Common myeloid progenitor, CD34-positive (primary cell): ENCODE measurements around the gene AP3B1.

ENCODE experiments used
- CTCF ChIA-PET: fragments of 350-600 bp; sonication (Branson Sonifier 250); formaldehyde crosslinking; loops from one replicate; lab custom pipeline; 2021; ENCODE audit warnings: antibody characterized with exemption; lab: Charles Lee
- POLR2A ChIA-PET: fragments of 350-600 bp; sonication (Branson Sonifier 250); formaldehyde crosslinking; loops from one replicate; lab custom pipeline; 2021; ENCODE audit warnings: antibody characterized with exemption; lab: Charles Lee
- DNase-seq, 3 donors: peaks; one replicate each; pipeline versions ENCODE4 v3.0.0 to v3.0.0-alpha.2; 2013
- H3K27ac ChIP-seq, 2 experiments: 1 replicate in 1 of 2; 2 replicates in 1 of 2; pipeline ENCODE4 v1.7.0; 2013; ENCODE audit warnings: inconsistent platforms in 2 of 2, low read length in 2 of 2, mild to moderate bottlenecking in 2 of 2, low read depth in 1 of 2, moderate library complexity in 1 of 2; ENCODE audit not compliant: severe bottlenecking in 2 of 2, insufficient read depth in 1 of 2, poor library complexity in 1 of 2
- H3K27me3 ChIP-seq, 5 experiments: replicated peaks in 2 of 5; 1 replicate in 3 of 5; 2 replicates in 2 of 5; pipeline versions ENCODE4 v1.6.1 to v1.7.0; 2013; ENCODE audit warnings: low read length in 4 of 5, mild to moderate bottlenecking in 2 of 5, moderate library complexity in 2 of 5, inconsistent platforms in 1 of 5; ENCODE audit not compliant: insufficient read depth in 5 of 5, control insufficient read depth in 4 of 5
- H3K36me3 ChIP-seq, 4 experiments: 1 replicate in 2 of 4; 2 replicates in 2 of 4; pipeline versions ENCODE4 v1.6.1 to v1.7.0; 2013; ENCODE audit warnings: low read length in 3 of 4, control low read depth in 1 of 4, mild to moderate bottlenecking in 1 of 4; ENCODE audit not compliant: control insufficient read depth in 4 of 4, insufficient read depth in 4 of 4
- H3K4me1 ChIP-seq, 4 experiments: 1 replicate in 3 of 4; 2 replicates in 1 of 4; pipeline versions ENCODE4 v1.6.1 to v1.7.1; 2013; ENCODE audit warnings: low read length in 3 of 4, mild to moderate bottlenecking in 3 of 4, control low read depth in 1 of 4, inconsistent platforms in 1 of 4, moderate library complexity in 1 of 4; ENCODE audit not compliant: control insufficient read depth in 4 of 4, insufficient read depth in 4 of 4; ENCODE audit errors: control extremely low read depth in 1 of 4
- H3K4me3 ChIP-seq, 7 experiments: 1 replicate in 4 of 7; 2 replicates in 3 of 7; pipeline versions ENCODE4 v1.5.1 to v1.7.0; 2013; ENCODE audit warnings: mild to moderate bottlenecking in 7 of 7, low read length in 6 of 7, moderate library complexity in 6 of 7, inconsistent platforms in 2 of 7, low read depth in 2 of 7, control low read depth in 1 of 7; ENCODE audit not compliant: insufficient read depth in 4 of 7, control insufficient read depth in 1 of 7; ENCODE audit errors: extremely low read depth in 1 of 7
- H3K9me3 ChIP-seq, 5 experiments: 1 replicate in 4 of 5; 2 replicates in 1 of 5; pipeline versions ENCODE4 v1.6.1 to v1.7.1; 2013; ENCODE audit warnings: low read length in 4 of 5, mild to moderate bottlenecking in 2 of 5, inconsistent platforms in 1 of 5, low read depth in 1 of 5, moderate library complexity in 1 of 5; ENCODE audit not compliant: control insufficient read depth in 4 of 5, insufficient read depth in 2 of 5; ENCODE audit errors: control extremely low read depth in 1 of 5
- WGBS: methylation state at CpG from one replicate; pipeline ENCODE4 v1.1.5; 2013; ENCODE audit not compliant: insufficient coverage; 5-methylcytosine and 5-hydroxymethylcytosine counted together

AP3B1 gene

DNA sequence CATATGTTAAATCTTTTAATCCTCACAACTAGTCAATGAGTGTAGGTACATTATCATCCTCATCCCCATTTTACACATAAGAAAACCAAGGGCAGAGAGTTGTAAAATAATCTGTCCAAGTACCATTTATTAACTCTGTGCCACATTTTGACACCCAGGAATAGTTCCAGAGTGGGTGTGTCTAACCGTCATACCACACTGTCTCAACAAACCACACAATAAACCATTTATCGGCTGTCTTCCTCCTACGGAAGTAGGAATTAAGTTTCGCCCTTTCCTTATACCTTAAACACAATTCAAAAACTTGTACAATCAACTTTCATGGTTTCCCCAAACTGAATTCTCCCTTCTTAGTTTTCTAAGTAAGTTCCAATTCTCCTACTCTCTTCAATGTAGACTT, 11.4 kb downstream of the AP3B1 start:
- POLR2A ChIA-PET = no interaction called here
- 95% methylated on average over 4 of the region's 4 CpGs for WGBS
- CTCF ChIA-PET = interaction anchor here (1.3 kb wide), 1 partner anchor 15 kb away, joined by 3 read pairs; no protein-coding TSS in a partner anchor

DNA sequence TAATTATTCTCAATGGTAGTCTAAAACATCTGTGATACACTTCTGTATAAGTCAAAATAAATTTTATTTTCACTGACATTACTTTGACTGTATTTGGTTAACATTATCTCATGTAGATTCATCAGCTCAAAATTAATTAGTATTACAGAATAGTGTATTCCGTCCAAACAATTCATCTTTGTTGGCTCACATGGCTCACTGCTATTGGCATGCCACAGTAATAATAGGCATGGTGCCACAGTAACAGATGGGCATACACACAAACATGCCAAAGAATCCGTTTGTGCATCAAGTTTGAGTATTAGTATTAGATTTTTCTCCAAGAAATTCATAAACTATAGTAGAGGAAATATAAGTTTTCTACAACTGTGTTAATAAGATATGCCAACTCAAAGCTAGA, 14.2 kb downstream of the AP3B1 start:
- Histone ChIP-seq H3K36me3 (peaks cover 0 to 4% (median 3%) of the 10 kb centered on the region in 4 experiments), H3K9me3 (no peaks in the 10 kb centered on the region), H3K4me3 (no peak overlapping the region), H3K4me1 (peaks cover 0 to 5% (median 0%) of the 10 kb centered on the region in 4 experiments), H3K27me3 (no peaks in the 10 kb centered on the region), H3K27ac (no peak overlapping the region)
- DNase-seq = no peak
- ChIA-PET CTCF (no interaction called here), POLR2A (no interaction called here)
- no CpG with 5 or more reads among the region's 2 CpGs for WGBS

More for the DNA sequence above, 11.4 kb downstream of the AP3B1 start:
- Histone ChIP-seq H3K27me3 (no peaks in the 10 kb centered on the region), H3K4me3 (no peak overlapping the region), H3K27ac (no peak overlapping the region), H3K9me3 (no peaks in the 10 kb centered on the region), H3K4me1 (peaks cover 0 to 6% (median 2%) of the 10 kb centered on the region in 4 experiments), H3K36me3 (peaks cover 0 to 4% (median 1%) of the 10 kb centered on the region in 4 experiments)
- no peak for DNase-seq

GRCh38 chr5:78279194-78279593, 15.3 kb downstream of the AP3B1 start:
- H3K27me3 ChIP-seq = no peaks in the 10 kb centered on the region
- ChIA-PET CTCF (no interaction called here), POLR2A (no interaction called here)
- H3K36me3 ChIP-seq = peaks cover 0 to 4% (median 3%) of the 10 kb centered on the region in 4 experiments
- H3K4me1 ChIP-seq = peaks cover 0 to 5% (median 0%) of the 10 kb centered on the region in 4 experiments
- WGBS = 100% methylated on average over 1 of the region's 5 CpGs
- H3K27ac ChIP-seq = no peak overlapping the region
- H3K4me3 ChIP-seq = no peak overlapping the region
- no peaks in the 10 kb centered on the region for H3K9me3 ChIP-seq
- no peak for DNase-seq

GRCh38 chr5:78277715-78278114, 16.8 kb downstream of the AP3B1 start:
- Histone ChIP-seq H3K27me3 (no peaks in the 10 kb centered on the region), H3K36me3 (peaks cover 0 to 4% (median 3%) of the 10 kb centered on the region in 4 experiments), H3K4me3 (no peak overlapping the region), H3K27ac (no peak overlapping the region), H3K4me1 (no peaks in the 10 kb centered on the region), H3K9me3 (no peaks in the 10 kb centered on the region)
- DNase-seq = no peak
- ChIA-PET POLR2A (no interaction called here), CTCF (no interaction called here)
- no CpG with 5 or more reads among the region's 1 CpG for WGBS

GRCh38 chr5:78275998-78276543, 18.4 kb downstream of the AP3B1 start:
- Histone ChIP-seq H3K27ac (no peak overlapping the region), H3K36me3 (peaks cover 0 to 4% (median 0%) of the 10 kb centered on the region in 4 experiments), H3K4me3 (no peak overlapping the region), H3K9me3 (no peaks in the 10 kb centered on the region), H3K27me3 (no peaks in the 10 kb centered on the region), H3K4me1 (no peaks in the 10 kb centered on the region)
- CTCF ChIA-PET = no interaction called here
- DNase-seq = no peak
- POLR2A ChIA-PET = no interaction called here

DNA sequence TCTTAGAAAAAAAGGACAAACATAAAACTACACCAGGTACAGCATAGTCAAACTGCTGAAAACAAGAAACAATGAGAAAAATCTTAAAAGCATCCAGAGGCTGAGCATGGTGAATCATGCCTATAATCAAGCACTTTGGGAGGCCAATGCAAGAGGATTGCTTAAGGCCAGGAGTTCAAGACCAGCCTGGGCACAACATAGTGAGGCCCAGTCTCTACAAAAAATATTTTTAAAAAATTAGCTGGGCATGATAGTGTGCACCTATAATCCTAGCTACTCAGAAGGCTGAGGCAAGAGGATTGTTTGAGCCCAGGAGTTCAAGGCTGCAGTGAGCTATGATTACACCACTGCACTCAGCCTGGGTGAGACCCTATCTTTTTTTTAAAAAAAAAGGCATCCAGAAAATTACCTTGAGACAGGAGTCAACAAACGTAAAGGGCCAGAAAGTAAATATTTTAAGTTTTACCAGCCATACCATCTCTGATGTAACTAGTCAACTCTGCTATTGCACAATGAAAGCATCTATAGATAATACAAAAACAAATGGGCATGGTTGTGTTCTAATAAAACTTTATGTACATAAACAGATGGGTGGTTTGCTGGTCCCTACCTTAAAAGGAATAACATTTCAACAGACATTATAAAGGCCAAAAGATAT, 19.8 kb downstream of the AP3B1 start:
- DNase-seq = no peak
- H3K27ac ChIP-seq = no peak overlapping the region
- no peaks in the 10 kb centered on the region for H3K27me3 ChIP-seq
- peaks cover 0 to 4% (median 0%) of the 10 kb centered on the region in 4 experiments for H3K36me3 ChIP-seq
- no peaks in the 10 kb centered on the region for H3K4me1 ChIP-seq
- H3K9me3 ChIP-seq = no peaks in the 10 kb centered on the region
- ChIA-PET CTCF (no interaction called here), POLR2A (no interaction called here)
- no peak overlapping the region for H3K4me3 ChIP-seq
- no CpG with 5 or more reads among the region's 1 CpG for WGBS

- H3K4me1 ChIP-seq = peaks cover 0 to 7% (median 4%) of the 10 kb centered on the region in 4 experiments
- ChIA-PET CTCF (interaction anchor here (1.0 to 1.5 kb wide), 3 partner anchors 11 to 225 kb away, joined by 3 to 5 read pairs (median 4); no protein-coding TSS in a partner anchor), POLR2A (no interaction called here)
- no CpG with 5 or more reads among the region's 1 CpG for WGBS
- H3K36me3 ChIP-seq = peaks cover 0 to 4% (median 0%) of the 10 kb centered on the region in 4 experiments
- no peaks in the 10 kb centered on the region for H3K27me3 ChIP-seq
- H3K27ac ChIP-seq = no peak overlapping the region
- H3K9me3 ChIP-seq = no peaks in the 10 kb centered on the region
- H3K4me3 ChIP-seq = no peak overlapping the region
- DNase-seq = no peak
Observed at GRCh38 chr5:78273436-78273835, 21.1 kb downstream of the AP3B1 start.
